Astrocyte (in vitro differentiated cells and primary cell): ENCODE results near the gene C18orf32.

Experiments used
- EZH2 ChIP-seq: IDR thresholded peaks from 2 replicates; pipeline ENCODE4 v1.6.1; 2012; ENCODE audit warnings: mild to moderate bottlenecking, low read length, inconsistent platforms; ENCODE audit not compliant: insufficient read depth
- TF ChIP-seq, protein P1 (sequence below): IDR thresholded peaks from 2 replicates; pipeline ENCODE4 v1.5.1; 2011; ENCODE audit warnings: low read depth, mild to moderate bottlenecking, inconsistent platforms, low read length, moderate library complexity; ENCODE audit not compliant: insufficient read depth

DNA sequence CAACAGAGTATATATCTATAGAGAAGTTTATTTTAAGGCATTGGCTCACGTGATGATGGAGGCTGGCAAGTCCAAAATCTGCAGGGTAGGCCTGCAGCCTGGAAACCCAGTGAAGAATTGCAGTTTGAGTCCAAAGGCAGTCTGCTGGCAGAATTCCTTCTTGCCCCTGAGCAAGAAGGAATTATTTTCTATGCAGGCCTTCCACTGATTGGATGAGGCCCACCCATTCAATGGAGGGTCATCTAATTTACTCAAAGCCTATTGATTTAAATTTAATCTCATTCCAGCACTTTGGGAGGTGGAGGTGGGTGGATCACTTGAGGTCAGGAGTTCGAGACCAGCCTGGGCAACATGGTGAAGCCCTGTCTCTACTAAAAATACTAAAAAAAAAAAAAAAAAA is 30.4 kb upstream of the C18orf32 start:
- TF ChIP-seq, protein P1, sequence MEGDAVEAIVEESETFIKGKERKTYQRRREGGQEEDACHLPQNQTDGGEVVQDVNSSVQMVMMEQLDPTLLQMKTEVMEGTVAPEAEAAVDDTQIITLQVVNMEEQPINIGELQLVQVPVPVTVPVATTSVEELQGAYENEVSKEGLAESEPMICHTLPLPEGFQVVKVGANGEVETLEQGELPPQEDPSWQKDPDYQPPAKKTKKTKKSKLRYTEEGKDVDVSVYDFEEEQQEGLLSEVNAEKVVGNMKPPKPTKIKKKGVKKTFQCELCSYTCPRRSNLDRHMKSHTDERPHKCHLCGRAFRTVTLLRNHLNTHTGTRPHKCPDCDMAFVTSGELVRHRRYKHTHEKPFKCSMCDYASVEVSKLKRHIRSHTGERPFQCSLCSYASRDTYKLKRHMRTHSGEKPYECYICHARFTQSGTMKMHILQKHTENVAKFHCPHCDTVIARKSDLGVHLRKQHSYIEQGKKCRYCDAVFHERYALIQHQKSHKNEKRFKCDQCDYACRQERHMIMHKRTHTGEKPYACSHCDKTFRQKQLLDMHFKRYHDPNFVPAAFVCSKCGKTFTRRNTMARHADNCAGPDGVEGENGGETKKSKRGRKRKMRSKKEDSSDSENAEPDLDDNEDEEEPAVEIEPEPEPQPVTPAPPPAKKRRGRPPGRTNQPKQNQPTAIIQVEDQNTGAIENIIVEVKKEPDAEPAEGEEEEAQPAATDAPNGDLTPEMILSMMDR: no peak
- TF ChIP-seq EZH2: no peak
